CD4-positive, alpha-beta T cell (primary cell): Measurements from ENCODE around the gene TMPRSS3. TPM values are rescaled to one million over a fixed set of nuclear protein-coding genes. Genes with fewer than 3 reads are reported as not detected.

ENCODE experiments used
- ATAC-seq: fragments of 200-7000 bp; cut with Tn5 transposase; one replicate; pipeline ENCODE4 v1.10.0; 2022; ENCODE audit warnings: mild to moderate bottlenecking; ENCODE audit not compliant: poor library complexity
- CTCF ChIA-PET: fragments of 350-600 bp; sonication (Branson Sonifier 250); formaldehyde crosslinking; loops from one replicate; lab custom pipeline; 2021; ENCODE audit warnings: antibody characterized with exemption, inconsistent platforms; lab: Charles Lee
- POLR2A ChIA-PET: fragments of 350-600 bp; sonication (Branson Sonifier 250); formaldehyde crosslinking; loops from one replicate; lab custom pipeline; 2021; ENCODE audit warnings: antibody characterized with exemption, inconsistent platforms; lab: Charles Lee
- DNase-seq, 14 experiments: peaks; one replicate each; pipeline ENCODE4 v3.0.0-alpha.2; 2013 to 2020; ENCODE audit warnings: mixed read lengths in 2 of 14
- H3K27ac ChIP-seq, 2 donors: one replicate each; pipeline versions ENCODE4 v1.5.1 to v1.7.0; 2013; ENCODE audit warnings: low read length in 2 of 2, low read depth in 1 of 2, mild to moderate bottlenecking in 1 of 2
- H3K27me3 ChIP-seq, 2 experiments: 1 replicate in 1 of 2; 2 replicates in 1 of 2; pipeline versions ENCODE4 v1.6.1 to v1.7.0; 2013; ENCODE audit warnings: low read length in 2 of 2, control low read depth in 1 of 2, mild to moderate bottlenecking in 1 of 2, moderate library complexity in 1 of 2; ENCODE audit not compliant: insufficient read depth in 2 of 2, control insufficient read depth in 1 of 2
- H3K36me3 ChIP-seq: one replicate; pipeline ENCODE4 v1.6.1; 2013; ENCODE audit warnings: low read length, control low read depth; ENCODE audit not compliant: insufficient read depth
- H3K4me1 ChIP-seq: one replicate; pipeline ENCODE4 v1.6.1; 2013; ENCODE audit warnings: low read length, control low read depth; ENCODE audit not compliant: insufficient read depth
- H3K4me3 ChIP-seq: one replicate; pipeline ENCODE4 v1.5.1; 2013; ENCODE audit warnings: mild to moderate bottlenecking, low read length, moderate library complexity
- H3K9me3 ChIP-seq, 2 experiments: 1 replicate in 1 of 2; 2 replicates in 1 of 2; pipeline versions ENCODE4 v1.6.1 to v1.7.0; 2013; ENCODE audit warnings: low read length in 2 of 2, mild to moderate bottlenecking in 2 of 2, control low read depth in 1 of 2, moderate library complexity in 1 of 2; ENCODE audit not compliant: control insufficient read depth in 1 of 2, insufficient read depth in 1 of 2
- H3K27ac Mint-ChIP-seq: one replicate; pipeline ENCODE4 v1.8.0; 2020; ENCODE audit warnings: mixed read lengths
- H3K27me3 Mint-ChIP-seq: one replicate; pipeline ENCODE4 v1.8.0; 2021; ENCODE audit warnings: mixed read lengths
- H3K36me3 Mint-ChIP-seq: one replicate; pipeline ENCODE4 v1.8.0; 2021; ENCODE audit warnings: low read depth, mixed read lengths
- H3K4me1 Mint-ChIP-seq: one replicate; pipeline ENCODE4 v1.8.0; 2021; ENCODE audit warnings: low read depth, mixed read lengths
- H3K4me3 Mint-ChIP-seq: one replicate; pipeline ENCODE4 v1.8.0; 2020; ENCODE audit warnings: mild to moderate bottlenecking, mixed read lengths
- H3K9me3 Mint-ChIP-seq: one replicate; pipeline ENCODE4 v1.8.0; 2020; ENCODE audit warnings: mixed read lengths
- CTCF ChIP-seq: fragments of 200-600 bp; IDR thresholded peaks from one replicate; pipeline ENCODE4 v1.8.0; 2022; ENCODE audit warnings: antibody characterized with exemption, mild to moderate bottlenecking
- intact Hi-C, 2 experiments: fragments of 100-400 bp; cut with DNase I in 1 of 2; cut with micrococcal nuclease in 1 of 2; formaldehyde crosslinking; loops; one replicate each; pipeline versions ENCODE4 v1.15.1 to v1.9.0; 2023 to 2025; cut with DNase I, micrococcal nuclease
- total RNA-seq, 174 experiments: library from RNA in 2 of 174; stranded (reverse) in 2 of 174; gene quantifications; one replicate each; pipeline ENCODE4 v1.2.3 and lab custom pipeline; 2021 to 2026

The TMPRSS3 gene
- total RNA-seq, 2 experiments from 2014 or later: 1.5 TPM

GRCh38 chr21:42366292-42367010, 29.4 kb downstream of the TMPRSS3 start, which contains the start of gene TFF1:
Gene TFF1 (minus strand): TSS chr21:42366535. CDS start chr21:42366495, 40 bp downstream.
- Mint-ChIP-seq H3K4me3 (no peak within 1 kb of the TSS), H3K4me1 (no peaks in the 10 kb centered on the region), H3K27me3 (no peaks in the 10 kb centered on the region), H3K27ac (no peak within 1 kb of the TSS), H3K9me3 (no peaks in the 10 kb centered on the region), H3K36me3 (no peaks in the 10 kb centered on the region)
- no peak within 1 kb of the TSS for H3K27ac ChIP-seq
- no peaks in the 10 kb centered on the region for H3K27me3 ChIP-seq
- H3K9me3 ChIP-seq: no peaks in the 10 kb centered on the region
- TF ChIP-seq CTCF: no peak
- no peak for DNase-seq
- H3K4me1 ChIP-seq: peaks cover 6% of the 10 kb centered on the region
- POLR2A ChIA-PET: no interaction called here
- intact Hi-C loops: no loop called here
- no peak within 1 kb of the TSS for H3K4me3 ChIP-seq
- no peak for ATAC-seq
- CTCF ChIA-PET: no interaction called here
- H3K36me3 ChIP-seq: no peaks in the 10 kb centered on the region

- Mint-ChIP-seq H3K27me3 (no peaks in the 10 kb centered on the region), H3K4me1 (no peaks in the 10 kb centered on the region), H3K27ac (no peak overlapping the region), H3K4me3 (no peak overlapping the region), H3K36me3 (no peaks in the 10 kb centered on the region), H3K9me3 (no peaks in the 10 kb centered on the region)
- POLR2A ChIA-PET: no interaction called here
- H3K9me3 ChIP-seq: no peaks in the 10 kb centered on the region
- no peaks in the 10 kb centered on the region for H3K27me3 ChIP-seq
- H3K27ac ChIP-seq: no peak overlapping the region
- CTCF ChIA-PET: no interaction called here
- no peak overlapping the region for H3K4me3 ChIP-seq
- no peaks in the 10 kb centered on the region for H3K36me3 ChIP-seq
- TF ChIP-seq CTCF: no peak
- no peak for DNase-seq
- H3K4me1 ChIP-seq: peaks cover 6% of the 10 kb centered on the region
- ATAC-seq: no peak
- intact Hi-C loops: no loop called here
Observed at GRCh38 chr21:42365770-42366169, 30.1 kb downstream of the TMPRSS3 start.

DNA sequence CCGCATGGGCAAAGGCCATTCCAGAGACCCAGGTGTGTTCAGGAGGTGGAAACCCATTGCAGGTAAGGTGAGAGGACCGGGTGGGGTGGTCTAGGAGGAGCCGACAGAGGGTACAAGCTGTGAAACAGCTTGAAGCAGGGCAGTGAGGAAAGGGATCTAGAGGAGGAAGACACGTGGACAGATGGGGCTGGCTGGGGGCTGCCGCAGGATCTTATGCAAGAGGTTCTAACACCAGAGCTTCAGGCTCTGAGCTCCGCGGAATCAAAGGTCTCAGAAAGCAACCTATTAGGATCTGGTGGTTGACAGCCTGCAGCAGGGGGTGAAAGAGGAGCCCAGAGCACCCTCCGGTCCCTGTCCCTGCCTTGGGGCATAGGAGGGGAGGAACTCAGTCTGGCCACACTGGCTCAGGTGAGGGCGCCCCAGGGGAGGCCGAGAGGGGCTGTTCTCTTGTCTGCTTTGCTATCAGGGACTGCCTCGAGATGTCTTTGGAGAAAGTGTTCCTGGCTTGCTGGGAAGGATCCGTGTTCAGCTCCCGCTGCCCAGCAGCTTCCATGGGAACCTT, 31.5 kb downstream of the TMPRSS3 start:
- CTCF ChIA-PET: no interaction called here
- Histone ChIP-seq H3K4me3 (no peak overlapping the region), H3K36me3 (no peaks in the 10 kb centered on the region), H3K27ac (no peak overlapping the region), H3K9me3 (peaks cover 0 to 10% of the 10 kb centered on the region in 2 experiments), H3K4me1 (peaks cover 6% of the 10 kb centered on the region), H3K27me3 (no peaks in the 10 kb centered on the region)
- Mint-ChIP-seq H3K27me3 (no peaks in the 10 kb centered on the region), H3K9me3 (no peaks in the 10 kb centered on the region), H3K27ac (no peak overlapping the region), H3K4me3 (no peak overlapping the region), H3K4me1 (no peaks in the 10 kb centered on the region), H3K36me3 (no peaks in the 10 kb centered on the region)
- POLR2A ChIA-PET: no interaction called here
- DNase-seq (no peak), ATAC-seq (no peak)
- intact Hi-C loops: no loop called here
- TF ChIP-seq CTCF: no peak
